Kasumi-1 (cell line): ENCODE data around the gene JUP.
"Not testable (repeated sequence)": the region's sequence is repeated elsewhere in the genome, so short reads cannot be mapped to it uniquely, and the experiment has no call there.

Experiments
- DNase-seq, 2 experiments: peaks; one replicate each; lab custom pipeline; 2025; lab: John Stamatoyannopoulos, UW

Gene JUP

GRCh38 chr17:41786227-41787020, at the start of gene JUP:
Gene JUP, minus strand, starts transcription at chr17:41786711. Its CDS starts 14,857 bp downstream, at chr17:41771854.
- DNase-seq, result peak; percentile 99

DNA sequence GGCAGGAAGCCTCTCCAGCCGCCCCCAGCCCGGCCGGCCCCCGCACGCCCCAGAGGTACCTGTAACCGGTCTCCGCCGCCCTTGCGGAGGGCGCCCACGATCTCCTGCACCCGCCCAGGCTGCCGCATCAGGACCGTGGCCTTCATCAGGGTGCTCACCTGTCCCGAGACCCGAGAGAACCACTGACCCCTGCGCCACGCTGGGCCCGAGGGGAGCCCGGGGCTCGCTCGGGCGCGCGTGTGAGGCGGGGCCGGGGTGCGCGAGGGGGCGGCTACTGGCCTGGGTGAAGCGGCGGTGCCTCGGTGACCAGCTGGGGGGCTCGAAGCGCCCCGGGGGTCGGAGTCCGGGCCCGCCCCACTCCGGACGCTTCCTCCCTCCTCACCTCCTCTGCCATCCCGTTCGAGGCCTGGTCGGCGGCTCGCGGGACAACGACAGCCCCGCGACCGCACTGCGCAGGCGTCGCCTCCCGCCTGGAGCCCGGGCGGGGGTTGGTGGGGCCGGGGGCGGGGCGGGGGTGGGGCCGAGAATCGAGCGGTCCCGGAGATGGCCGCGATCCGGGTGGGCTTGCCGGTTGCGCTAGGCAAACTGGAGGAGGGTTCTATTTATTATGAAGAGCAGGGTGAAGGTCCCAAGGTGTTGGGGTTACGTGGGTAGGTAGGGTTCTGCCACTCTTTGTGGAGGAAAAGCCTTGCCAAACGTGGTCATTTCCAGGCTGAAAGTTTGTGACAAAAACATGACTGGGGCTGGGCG, 49.5 kb upstream of the JUP start, which contains the start of gene NT5C3B:
Gene NT5C3B, minus strand, starts transcription at position 433 of the 750 bp plus-strand sequence. Its CDS starts 39 bp downstream, at position 394.
- peak; percentile 23 to 45 for DNase-seq

DNA sequence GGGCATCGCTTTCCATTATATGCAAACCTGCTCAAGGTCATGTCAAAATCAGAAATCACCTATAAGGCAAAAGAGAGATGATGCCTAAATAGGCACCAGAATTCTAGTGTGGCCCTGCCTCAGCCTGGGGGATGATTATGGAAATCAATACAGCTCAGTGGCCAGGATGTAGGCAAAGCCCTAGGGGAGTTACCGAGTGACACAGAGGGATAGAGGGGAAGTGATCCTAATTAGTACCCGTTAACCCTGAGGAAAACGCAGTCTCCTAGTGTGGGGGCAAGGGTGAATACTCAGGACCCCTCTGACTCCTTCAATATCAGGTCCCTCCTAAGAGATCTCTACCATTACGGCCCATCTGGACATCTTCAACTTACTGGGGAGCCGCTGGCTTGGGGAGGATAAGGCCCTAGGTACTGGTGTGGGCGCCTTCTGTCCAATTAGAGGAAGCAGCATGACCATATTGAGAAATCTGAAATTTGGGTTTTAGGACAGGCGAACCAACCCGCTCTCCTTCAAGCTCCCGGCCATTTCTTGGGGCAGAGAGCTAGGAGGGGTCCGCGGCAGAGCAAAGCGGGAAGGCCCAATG, 48.8 kb upstream of the JUP start:
- no peak for DNase-seq

DNA sequence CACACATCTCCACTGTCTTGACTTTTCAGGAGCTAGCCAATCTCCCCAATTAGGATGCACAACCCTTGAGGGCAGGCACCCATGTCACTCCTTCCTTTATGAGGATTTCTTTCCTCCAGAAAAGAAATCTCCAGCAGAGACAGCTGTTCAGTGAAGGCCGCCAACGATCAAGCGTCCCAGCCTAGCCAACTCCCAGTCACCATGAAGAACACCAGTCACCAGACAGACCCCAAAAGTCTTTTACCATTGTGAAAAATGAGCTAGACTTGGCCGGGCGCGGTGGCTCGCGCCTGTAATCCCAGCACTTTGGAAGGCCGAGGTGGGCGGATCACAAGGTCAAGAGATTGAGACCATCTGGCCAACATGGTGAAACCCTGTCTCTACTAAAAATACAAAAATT, 43.5 kb upstream of the JUP start:
- DNase-seq, result not testable (repeated sequence)

GRCh38 chr17:41825175-41825845, 38.8 kb upstream of the JUP start:
- no peak for DNase-seq

- no peak for DNase-seq
These were observed 37.6 kb upstream of the JUP start for GRCh38 chr17:41824086-41824485.

DNA sequence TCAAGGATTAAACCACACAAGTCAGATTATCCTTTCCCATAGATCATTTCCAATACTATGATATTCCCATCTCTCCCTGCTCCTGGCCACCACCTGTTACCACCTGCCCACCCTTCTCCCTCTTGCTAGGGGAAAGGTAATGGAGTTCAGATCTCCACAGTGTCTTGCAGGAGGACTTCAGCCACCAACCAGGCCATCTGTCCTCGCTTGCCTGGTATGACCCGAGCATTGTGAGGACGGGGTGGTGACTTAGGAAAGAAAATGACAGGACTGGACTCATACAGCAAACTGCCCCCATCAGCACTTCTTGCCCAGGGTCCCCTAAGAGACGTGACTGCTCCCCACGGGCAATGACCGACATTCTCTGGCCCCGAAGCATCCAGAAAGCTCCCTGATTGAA, 37.1 kb upstream of the JUP start:
- no peak for DNase-seq

GRCh38 chr17:41823141-41823524, 36.6 kb upstream of the JUP start:
- DNase-seq, result no peak

DNA sequence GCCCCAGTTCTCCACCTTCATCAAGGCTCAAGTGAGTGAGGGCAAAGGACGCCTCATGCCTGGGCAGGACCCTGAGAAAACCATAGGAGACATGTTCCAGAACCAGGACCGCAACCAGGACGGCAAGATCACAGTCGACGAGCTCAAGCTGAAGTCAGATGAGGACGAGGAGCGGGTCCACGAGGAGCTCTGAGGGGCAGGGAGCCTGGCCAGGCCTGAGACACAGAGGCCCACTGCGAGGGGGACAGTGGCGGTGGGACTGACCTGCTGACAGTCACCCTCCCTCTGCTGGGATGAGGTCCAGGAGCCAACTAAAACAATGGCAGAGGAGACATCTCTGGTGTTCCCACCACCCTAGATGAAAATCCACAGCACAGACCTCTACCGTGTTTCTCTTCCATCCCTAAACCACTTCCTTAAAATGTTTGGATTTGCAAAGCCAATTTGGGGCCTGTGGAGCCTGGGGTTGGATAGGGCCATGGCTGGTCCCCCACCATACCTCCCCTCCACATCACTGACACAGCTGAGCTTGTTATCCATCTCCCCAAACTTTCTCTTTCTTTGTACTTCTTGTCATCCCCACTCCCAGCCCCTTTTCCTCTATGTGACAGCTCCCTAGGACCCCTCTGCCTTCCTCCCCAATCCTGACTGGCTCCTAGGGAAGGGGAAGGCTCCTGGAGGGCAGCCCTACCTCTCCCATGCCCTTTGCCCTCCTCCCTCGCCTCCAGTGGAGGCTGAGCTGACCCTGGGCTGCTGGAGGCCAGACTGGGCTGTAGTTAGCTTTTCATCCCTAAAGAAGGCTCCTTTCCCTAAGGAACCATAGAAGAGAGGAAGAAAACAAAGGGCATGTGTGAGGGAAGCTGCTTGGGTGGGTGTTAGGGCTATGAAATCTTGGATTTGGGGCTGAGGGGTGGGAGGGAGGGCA, 36.0 kb upstream of the JUP start:
- no peak for DNase-seq

DNA sequence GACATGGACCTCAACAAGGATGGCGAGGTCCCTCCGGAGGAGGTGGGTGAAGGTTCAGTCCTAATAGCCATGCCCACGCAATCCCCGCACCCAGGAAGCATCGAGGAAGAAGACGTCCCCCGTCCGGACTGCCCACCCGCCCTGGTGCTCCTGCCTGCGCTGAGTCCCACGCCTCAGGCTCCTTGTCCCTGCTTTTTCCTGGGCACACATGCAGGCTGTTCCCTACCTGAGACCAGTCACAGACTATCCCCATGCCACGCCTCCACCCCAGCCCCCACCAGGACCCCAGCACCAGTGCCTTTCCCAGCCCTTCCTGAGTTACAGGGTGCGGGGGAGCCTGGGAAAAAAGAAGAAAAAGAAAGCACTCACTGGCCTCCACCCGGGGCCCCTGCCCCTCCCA, 35.3 kb upstream of the JUP start:
- no peak for DNase-seq

GRCh38 chr17:41818024-41818423, 31.5 kb upstream of the JUP start:
- no peak for DNase-seq

GRCh38 chr17:41816637-41817320, 30.3 kb upstream of the JUP start:
- DNase-seq, result no peak

GRCh38 chr17:41814195-41814594, 27.7 kb upstream of the JUP start:
- no peak for DNase-seq

- no peak for DNase-seq
These were observed 27.2 kb upstream of the JUP start for GRCh38 chr17:41813699-41814124.

- no peak for DNase-seq
These were observed 26.7 kb upstream of the JUP start for GRCh38 chr17:41813152-41813680.

GRCh38 chr17:41812381-41813151, 26.1 kb upstream of the JUP start, which contains the start of gene FKBP10:
Gene FKBP10, plus strand, starts transcription at chr17:41813004. Its CDS starts 31 bp downstream, at chr17:41813035.
- DNase-seq, result no peak

DNA sequence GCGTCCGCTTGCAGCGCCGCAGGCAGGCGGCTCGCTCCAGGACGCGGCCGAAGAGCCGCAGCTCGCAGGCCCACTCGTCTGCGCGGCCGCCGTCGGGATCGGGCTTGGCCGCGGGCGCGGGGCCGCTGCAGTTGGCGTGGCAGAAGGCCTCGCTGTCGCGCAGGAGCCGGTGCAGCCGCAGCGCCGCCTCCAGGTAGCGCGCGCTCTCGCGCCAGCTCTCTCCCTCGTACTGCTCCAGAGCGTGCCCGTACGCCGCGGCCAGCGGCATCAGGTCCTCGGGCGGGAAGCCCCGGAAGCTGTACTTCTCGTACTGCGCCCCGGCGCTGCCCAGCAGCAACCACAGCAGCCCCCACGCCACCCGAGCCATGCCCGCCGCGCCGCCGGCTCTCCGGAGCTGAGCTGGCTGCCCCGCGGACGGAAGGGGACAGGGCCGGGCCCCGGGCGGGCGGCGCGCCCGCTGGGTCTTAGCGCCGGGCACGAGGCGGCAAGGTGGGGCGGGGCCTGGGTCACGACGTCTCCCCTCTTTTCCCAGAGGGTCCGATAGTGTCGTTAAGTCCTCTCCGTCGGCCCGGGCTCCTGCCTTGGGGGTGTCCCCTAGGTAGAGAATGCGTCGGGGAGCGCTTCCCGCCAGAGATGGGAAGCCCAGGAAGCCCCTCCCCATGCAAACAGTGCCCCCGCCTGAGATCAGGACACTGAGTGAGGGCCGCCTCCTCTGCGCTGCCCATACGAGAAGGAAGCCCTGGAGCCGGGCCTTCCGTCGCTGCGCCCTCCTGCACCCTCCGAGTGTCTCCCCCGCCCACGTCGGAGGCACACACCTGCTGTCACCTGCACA, 25.3 kb upstream of the JUP start, which contains the start of gene P3H4:
Gene P3H4, minus strand, starts transcription at position 401 of the 832 bp plus-strand sequence. Its CDS starts 34 bp downstream, at position 367.
- peak; percentile 51 to 69 for DNase-seq
